Measurements from ENCODE around the gene SLC13A2. TPM values are rescaled to one million over a fixed set of nuclear protein-coding genes. Genes with fewer than 3 reads are reported as not detected.

The SLC13A2 gene
- total RNA-seq, 1 donor from 2014 or later = not detected

GRCh38 chr17:28493460-28493859 lies 20.0 kb downstream of the SLC13A2 start:
- H3K27me3 Mint-ChIP-seq (ENCODE audit: low read depth) = no peaks in the 10 kb centered on the region
- H3K9me3 Mint-ChIP-seq = no peaks in the 10 kb centered on the region
- H3K36me3 Mint-ChIP-seq = no peaks in the 10 kb centered on the region
- H3K27ac Mint-ChIP-seq = no peak overlapping the region
- H3K4me1 Mint-ChIP-seq = peaks cover 13% of the 10 kb centered on the region
- no peak for DNase-seq (ENCODE audit: low spot score in 2 of 2, unreplicated experiment in 2 of 2)
- TF ChIP-seq CTCF (IDR thresholded peaks at IDR 0.05; ENCODE audit: unreplicated experiment) = no peak
- H3K4me3 Mint-ChIP-seq = no peak overlapping the region

- H3K9me3 Mint-ChIP-seq = no peaks in the 10 kb centered on the region
- DNase-seq (ENCODE audit: low spot score in 2 of 2, unreplicated experiment in 2 of 2) = peak; percentile 66 to 93
- H3K4me1 Mint-ChIP-seq = peaks cover 18% of the 10 kb centered on the region
- no peak overlapping the region for H3K27ac Mint-ChIP-seq
- peak; percentile 86 for TF ChIP-seq CTCF (IDR thresholded peaks at IDR 0.05; ENCODE audit: unreplicated experiment)
- H3K36me3 Mint-ChIP-seq = no peaks in the 10 kb centered on the region
- H3K27me3 Mint-ChIP-seq (ENCODE audit: low read depth) = no peaks in the 10 kb centered on the region
- no peak overlapping the region for H3K4me3 Mint-ChIP-seq
Observed at GRCh38 chr17:28494445-28495188, 21.2 kb downstream of the SLC13A2 start.

GRCh38 chr17:28495635-28496034 lies 22.2 kb downstream of the SLC13A2 start:
- no peak overlapping the region for H3K4me3 Mint-ChIP-seq
- peaks cover 18% of the 10 kb centered on the region for H3K4me1 Mint-ChIP-seq
- no peaks in the 10 kb centered on the region for H3K9me3 Mint-ChIP-seq
- no peak for DNase-seq (ENCODE audit: low spot score in 2 of 2, unreplicated experiment in 2 of 2)
- no peaks in the 10 kb centered on the region for H3K27me3 Mint-ChIP-seq (ENCODE audit: low read depth)
- H3K36me3 Mint-ChIP-seq = no peaks in the 10 kb centered on the region
- no peak for TF ChIP-seq CTCF (IDR thresholded peaks at IDR 0.05; ENCODE audit: unreplicated experiment)
- H3K27ac Mint-ChIP-seq = no peak overlapping the region

GRCh38 chr17:28497931-28498330 lies 24.5 kb downstream of the SLC13A2 start:
- peaks cover 21% of the 10 kb centered on the region for H3K4me1 Mint-ChIP-seq
- H3K4me3 Mint-ChIP-seq = no peak overlapping the region
- DNase-seq (ENCODE audit: low spot score in 2 of 2, unreplicated experiment in 2 of 2) = no peak
- H3K36me3 Mint-ChIP-seq = no peaks in the 10 kb centered on the region
- TF ChIP-seq CTCF (IDR thresholded peaks at IDR 0.05; ENCODE audit: unreplicated experiment) = no peak
- H3K27me3 Mint-ChIP-seq (ENCODE audit: low read depth) = no peaks in the 10 kb centered on the region
- peak overlapping the region; percentile 39 for H3K27ac Mint-ChIP-seq
- no peaks in the 10 kb centered on the region for H3K9me3 Mint-ChIP-seq

GRCh38 chr17:28498652-28499363 lies 25.4 kb downstream of the SLC13A2 start:
- Mint-ChIP-seq H3K27me3 (ENCODE audit: low read depth) (no peaks in the 10 kb centered on the region), H3K4me1 (peaks cover 21% of the 10 kb centered on the region), H3K27ac (no peak overlapping the region), H3K9me3 (no peaks in the 10 kb centered on the region), H3K4me3 (no peak overlapping the region), H3K36me3 (no peaks in the 10 kb centered on the region)
- no peak for DNase-seq (ENCODE audit: low spot score in 2 of 2, unreplicated experiment in 2 of 2)
- TF ChIP-seq CTCF (IDR thresholded peaks at IDR 0.05; ENCODE audit: unreplicated experiment) = no peak

Data from mesothelial cell of epicardium (in vitro differentiated cells).